GM12801 (cell line): ENCODE results near the gene POP5.

Experiments used
- TF ChIP-seq, protein P1 (sequence below): IDR thresholded peaks from one replicate; pipeline ENCODE4 v1.5.1; 2011; ENCODE audit warnings: control low read depth; ENCODE audit not compliant: insufficient read length; ENCODE audit errors: extremely low read depth

Gene POP5

DNA sequence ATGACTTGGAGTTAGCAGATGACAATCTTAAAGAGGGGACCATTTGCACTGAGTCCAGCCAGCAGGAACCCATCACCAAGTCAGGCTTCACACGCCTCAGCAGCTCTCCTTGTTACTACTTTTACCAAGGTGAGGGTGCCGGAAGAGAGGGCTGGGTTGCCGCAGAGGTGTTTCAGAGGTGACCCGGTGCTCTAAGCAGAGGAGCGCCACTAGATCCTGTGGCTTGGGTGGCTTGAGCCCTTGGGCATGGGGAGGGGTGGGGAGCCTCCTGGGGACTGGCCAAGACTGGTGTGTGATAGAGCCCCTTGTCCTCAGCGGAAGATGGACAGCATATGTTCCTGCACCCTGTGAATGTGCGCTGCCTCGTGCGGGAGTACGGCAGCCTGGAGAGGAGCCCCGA is 17.7 kb downstream of the POP5 start:
- TF ChIP-seq, protein P1, sequence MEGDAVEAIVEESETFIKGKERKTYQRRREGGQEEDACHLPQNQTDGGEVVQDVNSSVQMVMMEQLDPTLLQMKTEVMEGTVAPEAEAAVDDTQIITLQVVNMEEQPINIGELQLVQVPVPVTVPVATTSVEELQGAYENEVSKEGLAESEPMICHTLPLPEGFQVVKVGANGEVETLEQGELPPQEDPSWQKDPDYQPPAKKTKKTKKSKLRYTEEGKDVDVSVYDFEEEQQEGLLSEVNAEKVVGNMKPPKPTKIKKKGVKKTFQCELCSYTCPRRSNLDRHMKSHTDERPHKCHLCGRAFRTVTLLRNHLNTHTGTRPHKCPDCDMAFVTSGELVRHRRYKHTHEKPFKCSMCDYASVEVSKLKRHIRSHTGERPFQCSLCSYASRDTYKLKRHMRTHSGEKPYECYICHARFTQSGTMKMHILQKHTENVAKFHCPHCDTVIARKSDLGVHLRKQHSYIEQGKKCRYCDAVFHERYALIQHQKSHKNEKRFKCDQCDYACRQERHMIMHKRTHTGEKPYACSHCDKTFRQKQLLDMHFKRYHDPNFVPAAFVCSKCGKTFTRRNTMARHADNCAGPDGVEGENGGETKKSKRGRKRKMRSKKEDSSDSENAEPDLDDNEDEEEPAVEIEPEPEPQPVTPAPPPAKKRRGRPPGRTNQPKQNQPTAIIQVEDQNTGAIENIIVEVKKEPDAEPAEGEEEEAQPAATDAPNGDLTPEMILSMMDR = no peak

- TF ChIP-seq, protein P1 = no peak
Observed at GRCh38 chr12:120562906-120563305, 18.3 kb downstream of the POP5 start.

DNA sequence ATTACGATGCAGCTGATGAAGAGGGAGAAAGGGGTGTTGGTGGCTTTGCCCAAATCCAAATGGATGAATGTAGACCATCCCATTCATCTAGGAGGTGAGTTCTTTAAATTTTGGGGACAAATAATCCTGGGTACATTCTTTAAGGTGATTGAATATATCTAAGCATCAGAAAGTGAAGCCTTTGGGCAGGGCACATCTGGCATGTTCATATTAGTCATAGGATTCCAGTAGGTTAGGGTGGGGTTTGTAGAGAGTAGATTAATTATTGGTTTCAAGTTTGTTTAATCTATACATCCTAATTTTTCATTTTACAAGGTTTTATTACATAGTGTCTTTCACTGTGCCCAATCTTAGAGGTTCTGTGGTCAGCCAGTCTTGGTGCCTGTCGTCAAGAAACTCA is 23.6 kb downstream of the POP5 start:
- TF ChIP-seq, protein P1 = no peak

DNA sequence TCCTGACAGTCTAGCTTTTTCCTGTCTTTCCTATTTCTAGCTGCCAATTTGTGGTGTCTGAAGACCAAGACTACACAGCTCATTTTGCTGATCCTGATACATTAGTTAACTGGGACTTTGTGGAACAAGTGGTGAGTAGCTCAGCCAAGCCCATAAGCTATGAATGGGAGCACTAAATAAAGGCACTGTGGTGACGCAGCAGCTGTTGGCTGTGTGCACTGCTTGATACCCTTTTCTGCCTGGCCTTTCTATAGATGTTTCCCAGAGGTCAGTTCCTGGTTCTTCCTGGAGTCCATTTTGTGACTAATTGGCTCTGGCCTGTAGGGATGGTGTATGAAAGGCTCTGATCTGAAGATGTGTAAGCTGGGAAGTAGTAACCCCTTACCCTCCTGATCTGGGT is 26.5 kb downstream of the POP5 start:
- TF ChIP-seq, protein P1 = no peak

DNA sequence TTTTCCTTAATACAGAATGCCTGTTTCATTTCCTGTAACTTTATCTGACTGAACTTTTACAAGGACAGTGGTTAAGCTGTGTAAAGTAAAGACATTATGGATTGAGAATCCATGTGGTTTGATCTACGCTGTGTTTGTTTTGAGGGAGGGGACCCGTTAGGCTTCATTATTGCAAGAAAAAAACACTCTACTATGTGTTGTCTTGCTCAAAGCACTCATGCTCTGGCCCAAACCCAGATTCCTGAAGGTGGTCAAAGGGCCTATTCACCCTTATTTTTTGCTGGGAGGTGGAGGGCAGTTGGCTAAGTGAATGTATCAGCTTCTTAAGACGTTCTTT is 35.2 kb downstream of the POP5 start:
- TF ChIP-seq, protein P1 = no peak

GRCh38 chr12:120544691-120545090 is 36.5 kb downstream of the POP5 start:
- TF ChIP-seq, protein P1 = no peak

DNA sequence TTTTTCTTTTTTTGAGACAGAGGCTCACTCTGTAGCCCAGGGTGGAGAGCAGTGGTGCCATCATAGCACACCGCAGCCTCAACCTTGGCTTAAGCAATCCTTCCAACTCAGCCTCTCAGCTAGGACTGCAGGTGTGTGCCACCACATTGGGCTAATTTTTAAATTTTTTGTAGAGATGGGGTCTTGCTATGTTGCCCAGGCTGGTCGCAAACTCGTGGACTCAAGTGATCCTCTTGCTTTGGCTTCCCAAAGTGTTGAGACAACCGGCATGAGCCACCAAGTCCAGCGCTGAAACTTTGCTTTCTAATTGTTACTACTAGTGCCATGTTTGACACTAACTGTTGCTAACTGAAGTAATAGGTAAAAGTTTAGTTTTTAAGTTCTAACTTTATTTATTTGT is 39.0 kb downstream of the POP5 start:
- TF ChIP-seq, protein P1 = no peak

GRCh38 chr12:120540445-120540844 is 40.8 kb downstream of the POP5 start:
- TF ChIP-seq, protein P1 = no peak
